Measurements from ENCODE around the gene TSPAN7.
A peak's percentile ranks its signal among the peaks of the same experiment; 100 is the strongest.

TSPAN7 gene

DNA sequence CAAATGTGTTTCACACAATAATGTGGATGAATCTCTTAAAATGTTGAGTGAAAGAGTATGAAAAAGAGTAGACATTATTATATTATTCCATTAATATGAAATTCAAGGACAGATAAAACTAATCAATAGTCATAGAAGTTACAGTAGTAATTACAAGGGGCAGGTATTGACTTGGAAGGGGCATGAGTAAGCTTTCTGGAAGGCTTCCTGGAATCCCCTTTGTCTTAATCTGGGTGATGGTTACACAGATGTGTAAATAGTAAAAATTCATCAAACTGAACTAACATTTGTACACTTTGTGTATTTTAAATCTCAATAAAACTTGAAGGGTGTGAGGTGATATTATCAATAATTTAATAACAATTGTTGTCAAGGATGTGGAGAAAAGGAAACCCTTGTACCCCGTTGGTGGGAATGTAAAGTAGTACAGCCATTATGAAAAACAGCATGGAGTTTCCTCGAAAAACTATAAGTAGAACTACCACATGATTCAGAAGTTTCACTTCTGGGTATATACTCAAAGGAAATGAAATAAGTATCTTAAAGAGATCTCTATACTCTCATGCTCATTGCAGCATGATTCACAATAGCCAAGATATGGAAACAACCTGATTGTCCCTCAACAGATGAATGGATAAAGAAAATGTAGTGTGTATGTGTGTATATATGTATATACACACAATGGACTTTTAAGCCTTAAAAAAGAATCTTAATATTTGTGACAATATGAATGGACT is 143.0 kb downstream of the TSPAN7 start:
- DNase-seq (ENCODE audit: extremely low read depth, insufficient read length), result no peak
- Histone ChIP-seq H3K4me3 (replicated peaks; ENCODE audit: low read depth, low read length) (no peak overlapping the region), H3K36me3 (ENCODE audit: control insufficient read depth, insufficient read depth, low read length) (no peaks in the 10 kb centered on the region), H3K27me3 (replicated peaks; ENCODE audit: control insufficient read depth, insufficient read depth, low read length) (no peaks in the 10 kb centered on the region)
- TF ChIP-seq CTCF (IDR thresholded peaks at IDR 0.05; ENCODE audit: insufficient read depth, low read length, poor library complexity, severe bottlenecking), result no peak

DNA sequence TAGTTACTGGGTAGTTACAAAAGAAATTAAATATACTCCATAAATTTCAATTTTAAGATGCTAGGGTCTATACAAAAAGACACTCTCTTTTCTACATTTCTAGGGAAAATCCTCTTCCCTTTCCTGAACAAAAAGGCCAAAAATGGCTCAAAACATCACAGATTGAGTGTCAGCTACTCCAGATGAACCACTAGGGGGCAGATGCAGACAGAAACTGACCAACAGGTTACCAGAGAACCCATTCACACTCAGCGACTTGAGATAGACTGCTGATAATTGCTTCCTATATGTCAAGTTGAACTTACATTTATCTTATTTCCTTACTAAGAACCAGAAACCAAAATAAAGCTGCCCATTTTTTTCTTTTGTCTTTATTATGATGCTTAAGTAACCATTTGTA is 156.5 kb downstream of the TSPAN7 start:
- no peaks in the 10 kb centered on the region for H3K27me3 ChIP-seq (replicated peaks; ENCODE audit: control insufficient read depth, insufficient read depth, low read length)
- DNase-seq (ENCODE audit: extremely low read depth, insufficient read length), result no peak
- no peaks in the 10 kb centered on the region for H3K36me3 ChIP-seq (ENCODE audit: control insufficient read depth, insufficient read depth, low read length)
- peak; percentile 44 for TF ChIP-seq CTCF (IDR thresholded peaks at IDR 0.05; ENCODE audit: insufficient read depth, low read length, poor library complexity, severe bottlenecking)
- H3K4me3 ChIP-seq (replicated peaks; ENCODE audit: low read depth, low read length), result no peak overlapping the region

- Histone ChIP-seq H3K4me3 (replicated peaks; ENCODE audit: low read depth, low read length) (no peak overlapping the region), H3K36me3 (ENCODE audit: control insufficient read depth, insufficient read depth, low read length) (no peaks in the 10 kb centered on the region), H3K27me3 (replicated peaks; ENCODE audit: control insufficient read depth, insufficient read depth, low read length) (no peaks in the 10 kb centered on the region)
- DNase-seq (ENCODE audit: extremely low read depth, insufficient read length), result no peak
- TF ChIP-seq CTCF (IDR thresholded peaks at IDR 0.05; ENCODE audit: insufficient read depth, low read length, poor library complexity, severe bottlenecking), result no peak
Observed at GRCh38 chrX:38718311-38718710, 157.0 kb downstream of the TSPAN7 start.

DNA sequence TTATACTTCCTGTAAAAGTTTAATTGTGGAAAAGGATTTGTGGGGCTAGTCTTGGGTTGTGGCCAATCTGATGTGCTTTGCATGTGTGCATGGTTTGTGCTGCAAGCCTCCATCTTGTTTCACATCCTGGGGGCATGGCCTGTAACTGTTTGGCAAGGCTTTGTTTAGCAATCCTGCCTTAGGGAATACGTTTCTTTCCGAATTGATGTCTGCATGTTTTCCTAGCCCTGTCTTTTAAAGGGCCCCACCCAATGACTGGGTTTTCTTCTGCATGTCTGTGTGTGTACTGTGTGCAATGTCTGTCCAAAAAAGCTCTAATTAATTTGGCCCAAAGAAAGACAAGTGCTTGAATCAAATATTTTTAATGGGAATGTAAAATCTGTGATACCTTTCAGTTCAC is 165.3 kb downstream of the TSPAN7 start:
- H3K27me3 ChIP-seq (replicated peaks; ENCODE audit: control insufficient read depth, insufficient read depth, low read length), result no peaks in the 10 kb centered on the region
- TF ChIP-seq CTCF (IDR thresholded peaks at IDR 0.05; ENCODE audit: insufficient read depth, low read length, poor library complexity, severe bottlenecking), result no peak
- no peaks in the 10 kb centered on the region for H3K36me3 ChIP-seq (ENCODE audit: control insufficient read depth, insufficient read depth, low read length)
- H3K4me3 ChIP-seq (replicated peaks; ENCODE audit: low read depth, low read length), result no peak overlapping the region
- no peak for DNase-seq (ENCODE audit: extremely low read depth, insufficient read length)

DNA sequence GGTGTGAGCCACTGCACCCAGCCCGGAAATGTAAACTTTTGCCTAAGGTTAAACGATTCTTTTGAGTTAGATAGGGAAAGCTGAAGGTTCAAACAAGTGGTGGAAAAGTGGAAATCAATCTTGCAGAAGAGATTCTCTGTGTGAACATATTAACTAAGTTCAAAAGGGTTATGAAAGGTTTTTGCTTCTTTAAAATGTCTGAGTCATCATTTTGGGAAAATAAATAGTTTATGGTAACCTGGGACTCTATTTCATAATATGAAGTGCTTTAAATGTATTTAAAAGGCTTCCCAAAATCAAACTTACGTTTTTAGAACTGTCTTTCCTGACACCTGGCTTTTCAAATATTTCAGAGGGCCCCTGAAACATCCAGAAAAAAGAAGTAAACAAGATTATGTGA is 166.3 kb downstream of the TSPAN7 start:
- Histone ChIP-seq H3K4me3 (replicated peaks; ENCODE audit: low read depth, low read length) (no peak overlapping the region), H3K27me3 (replicated peaks; ENCODE audit: control insufficient read depth, insufficient read depth, low read length) (no peaks in the 10 kb centered on the region), H3K36me3 (ENCODE audit: control insufficient read depth, insufficient read depth, low read length) (no peaks in the 10 kb centered on the region)
- no peak for DNase-seq (ENCODE audit: extremely low read depth, insufficient read length)
- TF ChIP-seq CTCF (IDR thresholded peaks at IDR 0.05; ENCODE audit: insufficient read depth, low read length, poor library complexity, severe bottlenecking), result no peak

- DNase-seq (ENCODE audit: extremely low read depth, insufficient read length), result no peak
- Histone ChIP-seq H3K36me3 (ENCODE audit: control insufficient read depth, insufficient read depth, low read length) (no peaks in the 10 kb centered on the region), H3K27me3 (replicated peaks; ENCODE audit: control insufficient read depth, insufficient read depth, low read length) (no peaks in the 10 kb centered on the region), H3K4me3 (replicated peaks; ENCODE audit: low read depth, low read length) (no peak overlapping the region)
- TF ChIP-seq CTCF (IDR thresholded peaks at IDR 0.05; ENCODE audit: insufficient read depth, low read length, poor library complexity, severe bottlenecking), result no peak
Observed at GRCh38 chrX:38732866-38733265, 171.5 kb downstream of the TSPAN7 start.

Measured in GM06990 (cell line).